ENCODE results near the gene IQGAP1. TPM values are rescaled to one million over a fixed set of nuclear protein-coding genes. Genes with fewer than 3 reads are reported as not detected.

IQGAP1 gene
- polyA plus RNA-seq, 4 donors: 151 to 188 (median 155) TPM

- no peak for DNase-seq (ENCODE audit: low read depth in 4 of 4, low spot score in 2 of 4)
These were observed 47.8 kb downstream of the IQGAP1 start for GRCh38 chr15:90435652-90436337.

- DNase-seq (ENCODE audit: low read depth in 4 of 4, low spot score in 2 of 4): no peak
These were observed 48.9 kb downstream of the IQGAP1 start for GRCh38 chr15:90436952-90437351.

GRCh38 chr15:90437516-90437915, 49.5 kb downstream of the IQGAP1 start:
- DNase-seq (ENCODE audit: low read depth in 4 of 4, low spot score in 2 of 4): no peak

GRCh38 chr15:90439946-90440345, 51.9 kb downstream of the IQGAP1 start:
- no peak for DNase-seq (ENCODE audit: low read depth in 4 of 4, low spot score in 2 of 4)

DNA sequence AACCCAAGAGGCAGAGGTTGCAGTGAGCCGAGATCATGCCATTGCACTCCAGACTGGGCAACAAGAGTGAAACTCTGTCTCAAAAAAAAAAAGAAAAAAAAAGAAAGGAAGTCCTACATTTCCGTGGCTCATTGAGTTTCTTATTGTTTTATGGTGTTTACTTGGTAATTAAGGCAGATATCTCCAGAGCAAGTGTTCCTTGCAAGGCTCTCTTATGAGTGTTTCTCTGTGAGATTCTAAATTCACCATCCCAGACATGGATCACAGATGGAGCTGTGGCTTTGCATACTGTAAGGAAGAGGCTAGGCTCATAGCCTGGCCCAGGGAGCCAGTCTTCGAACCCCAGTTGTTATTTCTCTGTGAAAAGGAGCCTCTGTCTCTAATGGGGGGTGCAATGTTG, 53.0 kb downstream of the IQGAP1 start:
- DNase-seq (ENCODE audit: low read depth in 4 of 4, low spot score in 2 of 4): no peak

GRCh38 chr15:90442423-90442822, 54.4 kb downstream of the IQGAP1 start:
- DNase-seq (ENCODE audit: low read depth in 4 of 4, low spot score in 2 of 4): no peak

GRCh38 chr15:90449206-90449735, 61.2 kb downstream of the IQGAP1 start:
- no peak for DNase-seq (ENCODE audit: low read depth in 4 of 4, low spot score in 2 of 4)

DNA sequence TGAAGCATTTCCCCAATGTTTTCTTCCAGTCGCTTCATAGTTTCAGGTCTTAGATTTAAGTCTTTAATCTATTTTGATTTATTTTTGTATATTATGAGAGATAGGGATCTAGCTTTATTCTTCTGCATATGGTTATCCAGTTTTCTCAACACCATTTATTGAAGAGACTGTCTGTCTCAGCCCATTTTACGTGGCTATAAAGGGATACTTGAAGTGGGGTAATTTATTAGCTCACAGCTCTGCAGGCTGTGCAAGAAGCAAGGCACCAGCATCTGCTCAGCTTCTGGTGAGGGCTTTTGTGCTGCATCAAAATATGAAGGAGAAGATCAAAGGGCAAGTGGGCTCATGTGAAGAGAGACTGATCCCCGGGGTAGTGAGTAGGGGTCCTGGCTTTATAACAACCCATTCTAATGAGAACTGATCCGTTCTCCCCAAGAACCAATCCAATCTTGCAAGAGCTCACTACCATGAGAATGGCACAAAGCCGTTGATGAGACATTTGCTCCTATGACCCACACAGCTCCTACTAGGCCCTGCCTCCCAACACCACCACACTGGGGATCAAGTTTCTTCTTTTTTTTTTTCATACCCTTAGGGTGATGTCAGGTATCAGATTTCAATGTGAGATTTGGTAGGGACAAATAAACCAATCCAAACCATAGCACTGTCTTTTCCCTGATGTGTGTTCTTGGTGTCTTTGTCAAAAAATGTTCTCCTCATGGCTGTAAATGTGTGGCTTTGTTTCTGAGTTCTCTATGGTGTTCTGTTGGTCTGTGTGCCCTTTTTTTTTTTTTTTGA, 63.2 kb downstream of the IQGAP1 start:
- no peak for DNase-seq (ENCODE audit: low read depth in 4 of 4, low spot score in 2 of 4)

DNA sequence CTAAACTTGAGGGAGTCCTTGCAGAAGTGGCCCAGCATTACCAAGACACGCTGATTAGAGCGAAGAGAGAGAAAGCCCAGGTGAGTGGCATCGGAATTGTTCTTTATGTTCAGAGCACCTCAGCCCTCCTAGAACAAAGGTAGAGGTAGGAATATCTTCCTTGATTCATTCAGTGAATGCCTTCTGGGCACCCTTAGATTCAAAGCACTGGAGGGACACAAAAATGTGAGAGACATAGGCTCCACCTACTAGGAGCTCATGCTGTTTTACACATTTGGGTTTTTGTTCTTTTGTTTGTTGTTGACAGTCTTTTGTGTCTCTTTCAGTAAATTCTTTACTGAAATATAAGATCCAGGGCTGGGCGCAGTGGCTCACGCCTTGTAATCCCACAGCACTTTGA, 68.2 kb downstream of the IQGAP1 start:
- no peak for DNase-seq (ENCODE audit: low read depth in 4 of 4, low spot score in 2 of 4)

GRCh38 chr15:90458061-90458460, 70.0 kb downstream of the IQGAP1 start:
- no peak for DNase-seq (ENCODE audit: low read depth in 4 of 4, low spot score in 2 of 4)

GRCh38 chr15:90459368-90459767, 71.3 kb downstream of the IQGAP1 start:
- DNase-seq (ENCODE audit: low read depth in 4 of 4, low spot score in 2 of 4): no peak

GRCh38 chr15:90460142-90460824, 72.2 kb downstream of the IQGAP1 start:
- no peak for DNase-seq (ENCODE audit: low read depth in 4 of 4, low spot score in 2 of 4)

- no peak for DNase-seq (ENCODE audit: low read depth in 4 of 4, low spot score in 2 of 4)
These were observed 75.3 kb downstream of the IQGAP1 start for GRCh38 chr15:90463381-90463780.

DNA sequence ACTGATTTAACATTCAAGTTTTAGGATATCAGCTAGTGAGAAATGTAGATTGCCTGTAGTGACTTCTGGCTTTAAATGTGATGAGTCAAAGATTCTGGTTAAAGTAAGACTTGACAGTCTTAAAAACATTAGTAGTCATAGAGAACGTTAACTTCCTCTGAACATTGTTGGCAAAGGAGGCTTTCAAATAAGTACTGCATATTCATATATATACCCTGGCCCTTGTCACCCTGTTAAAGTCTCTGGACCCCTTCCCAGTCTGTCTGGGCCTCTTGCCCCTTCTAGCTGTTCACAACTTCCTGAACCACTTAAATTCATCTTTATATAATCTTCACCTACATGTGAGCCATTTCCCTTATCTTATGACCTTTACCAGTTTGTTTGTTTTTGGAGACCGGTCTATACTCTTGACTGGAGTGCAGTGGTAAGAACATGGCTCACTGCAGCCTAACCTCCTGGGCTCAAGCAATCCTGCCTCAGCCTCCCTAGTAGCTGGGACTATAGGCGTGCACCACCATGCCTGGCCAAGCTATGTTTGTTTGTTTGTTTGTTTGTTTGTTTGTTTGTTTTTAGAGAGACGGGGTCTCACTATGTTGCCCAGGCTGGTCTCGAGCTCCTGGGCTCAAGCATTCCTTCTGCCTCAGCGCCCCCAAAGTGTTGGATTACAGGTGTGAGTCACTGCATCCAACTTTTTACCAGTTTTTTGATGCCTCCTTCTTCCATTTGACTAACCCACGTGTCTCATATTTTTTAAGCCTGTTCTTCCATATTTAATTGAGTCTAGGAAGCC, 77.3 kb downstream of the IQGAP1 start:
- DNase-seq (ENCODE audit: low read depth in 4 of 4, low spot score in 2 of 4): no peak

- DNase-seq (ENCODE audit: low read depth in 4 of 4, low spot score in 2 of 4): no peak
These were observed 78.0 kb downstream of the IQGAP1 start for GRCh38 chr15:90465930-90466567.

DNA sequence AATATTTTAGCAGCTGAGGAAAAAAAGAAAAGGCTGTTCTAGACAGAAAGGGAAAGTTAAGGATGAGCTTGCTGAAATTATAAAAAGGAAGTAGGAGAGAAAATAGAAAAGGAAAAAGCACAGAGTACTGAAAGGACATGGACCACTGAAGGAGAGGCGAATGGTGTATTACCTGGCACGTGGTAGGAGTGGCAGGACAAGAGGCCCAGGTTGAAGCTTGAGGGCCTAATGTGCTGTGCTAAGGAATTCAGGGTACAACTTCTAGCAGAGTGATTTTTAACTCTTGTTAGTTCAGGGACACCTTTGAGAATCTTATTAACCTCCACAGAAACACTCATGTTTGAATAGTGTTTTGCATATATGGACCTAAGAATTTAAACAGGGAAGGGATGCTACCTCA, 81.7 kb downstream of the IQGAP1 start:
- DNase-seq (ENCODE audit: low read depth in 4 of 4, low spot score in 2 of 4): no peak

DNA sequence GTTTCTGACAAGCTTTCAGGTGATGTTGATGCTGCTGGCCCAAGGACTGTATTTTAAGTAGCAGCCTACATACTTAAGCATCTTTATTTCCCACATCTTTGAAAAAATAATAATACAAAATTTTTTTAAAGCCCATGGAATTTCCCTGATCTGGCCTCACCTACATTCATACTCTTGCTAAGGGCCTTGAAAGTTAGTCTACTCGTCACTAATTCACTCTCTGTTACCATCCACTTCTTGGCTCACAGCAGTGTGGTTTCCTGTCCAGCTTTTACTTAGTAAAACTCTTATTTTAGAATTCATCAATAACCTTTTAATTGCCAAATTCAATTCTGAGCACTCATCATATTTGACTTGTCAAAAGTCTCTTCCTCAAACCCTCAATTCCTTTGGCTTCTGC, 82.4 kb downstream of the IQGAP1 start:
- no peak for DNase-seq (ENCODE audit: low read depth in 4 of 4, low spot score in 2 of 4)

DNA sequence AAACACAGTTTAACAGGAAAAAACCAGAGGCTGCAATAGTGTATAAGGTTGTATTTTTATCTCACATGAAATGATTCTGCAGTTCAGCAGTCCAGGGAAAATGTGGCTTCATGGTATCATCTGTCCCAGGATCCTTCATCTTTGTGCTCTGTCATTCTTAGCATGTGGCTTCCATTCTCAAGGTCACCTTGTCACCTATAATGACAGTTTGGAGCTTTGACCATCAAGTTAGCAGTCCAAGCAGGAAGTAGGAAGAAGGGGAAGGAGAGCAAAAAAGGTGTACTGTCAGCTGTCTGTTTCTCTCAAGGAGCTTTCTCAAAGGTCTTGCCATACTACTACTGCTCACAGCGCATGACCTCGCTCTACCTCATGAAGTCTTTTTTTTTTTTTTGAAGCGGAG, 83.1 kb downstream of the IQGAP1 start:
- DNase-seq (ENCODE audit: low read depth in 4 of 4, low spot score in 2 of 4): no peak

- no peak for DNase-seq (ENCODE audit: low read depth in 4 of 4, low spot score in 2 of 4)
These were observed 83.7 kb downstream of the IQGAP1 start for GRCh38 chr15:90471769-90472168.

DNA sequence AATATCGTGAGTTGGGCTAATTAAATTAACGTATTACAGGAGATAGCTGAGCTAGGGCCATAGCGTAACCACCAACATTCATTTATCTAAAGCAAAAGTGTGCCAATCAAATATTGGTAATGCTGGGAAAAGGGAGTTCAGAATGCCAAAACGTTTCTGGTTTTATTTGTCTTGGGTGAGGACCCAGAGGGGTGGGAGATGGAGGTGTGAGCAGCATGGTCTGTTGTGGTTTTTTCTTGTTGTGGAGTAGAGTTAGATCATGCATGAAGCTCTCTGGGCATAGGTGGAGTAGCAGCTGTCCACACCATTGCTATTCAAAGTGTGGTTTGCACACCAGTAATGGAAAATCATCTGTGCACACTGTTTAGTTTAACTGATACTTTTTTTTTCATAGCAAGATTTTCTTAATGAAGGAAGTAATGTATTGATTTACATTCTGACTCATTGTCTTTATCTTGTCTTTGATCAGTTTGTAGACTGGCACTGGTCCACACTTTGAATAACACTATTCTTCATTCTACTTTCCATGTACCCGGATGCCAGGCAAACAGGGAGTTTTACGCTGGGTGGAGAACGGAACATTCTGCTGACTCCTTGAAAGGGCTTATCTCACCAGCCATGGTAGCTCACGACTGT, 90.9 kb downstream of the IQGAP1 start:
- DNase-seq (ENCODE audit: low read depth in 4 of 4, low spot score in 2 of 4): no peak

All from left renal cortex interstitium (tissue), 4 donors.